Right atrium auricular region (tissue), 2 donors: ENCODE measurements around the gene CLSTN1. TPM values are rescaled to one million over a fixed set of nuclear protein-coding genes. Genes with fewer than 3 reads are reported as not detected.

Experiments used
- DNase-seq: peaks from one replicate; pipeline ENCODE4 v3.0.0-alpha.2; 2019; ENCODE audit warnings: low spot score
- H3K27ac ChIP-seq, 2 donors: fragments of 200-600 bp; sonication (generic); 1 replicate in 1 of 2; 2 replicates in 1 of 2; pipeline ENCODE4 v1.5.1; 2016 to 2019
- H3K27me3 ChIP-seq, 2 donors: fragments of 200-600 bp; sonication (generic); one replicate each; pipeline versions ENCODE4 v1.5.1 to v1.6.0; 2017 to 2019
- H3K36me3 ChIP-seq: fragments of 200-600 bp; sonication (generic); one replicate; pipeline ENCODE4 v1.5.1; 2016
- H3K4me1 ChIP-seq, 2 donors: fragments of 200-600 bp; sonication (generic); one replicate each; pipeline versions ENCODE4 v1.5.1 to v1.6.0; 2017 to 2019
- H3K4me3 ChIP-seq, 2 donors: fragments of 200-600 bp; sonication (generic); 1 replicate in 1 of 2; 2 replicates in 1 of 2; pipeline ENCODE4 v1.5.1; 2017 to 2019; ENCODE audit warnings: mild to moderate bottlenecking in 1 of 2, moderate library complexity in 1 of 2
- H3K9me3 ChIP-seq, 2 donors: fragments of 200-600 bp; sonication (generic); one replicate each; pipeline ENCODE4 v1.5.1; 2019
- total RNA-seq, 2 donors: library from RNA; depleted of rRNA; stranded (reverse); fragments of >200 nt; gene quantifications; one replicate each; pipeline ENCODE4 v1.1.0, GENCODE V29; 2016
- TF ChIP-seq, protein P1 (sequence below), 2 donors: fragments of 200-600 bp; sonication (generic); IDR thresholded peaks; one replicate each; pipeline ENCODE4 v1.5.1; 2019; ENCODE audit warnings: antibody characterized with exemption in 2 of 2

Gene CLSTN1
- total RNA-seq, 2 donors from 2014 or later, result 47.5 to 54.0 TPM

DNA sequence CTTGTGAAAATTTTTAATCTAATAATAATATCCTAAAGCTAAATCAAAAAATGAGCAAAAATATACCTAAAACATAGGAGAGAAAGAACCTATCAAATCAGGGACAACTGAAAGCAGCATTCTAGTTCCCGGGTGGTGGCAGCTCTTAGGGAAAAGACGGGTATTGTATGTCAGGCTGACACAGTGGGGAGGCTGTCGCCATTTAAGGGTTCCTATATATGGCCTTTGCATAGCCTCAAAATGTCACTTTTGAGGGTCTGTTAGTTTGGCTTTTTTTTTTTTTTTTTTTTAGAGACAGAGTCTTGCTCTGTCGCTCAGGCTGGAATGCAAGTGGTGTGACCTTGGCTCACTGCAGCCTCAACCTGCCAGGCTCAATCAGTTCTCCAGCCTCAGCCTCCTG, 6.0 kb downstream of the CLSTN1 start:
- peaks cover 0 to 17% of the 10 kb centered on the region in 2 donors for H3K4me1 ChIP-seq
- no peaks in the 10 kb centered on the region for H3K27me3 ChIP-seq
- H3K4me3 ChIP-seq, result no peak overlapping the region
- no peak for DNase-seq
- no peaks in the 10 kb centered on the region for H3K9me3 ChIP-seq
- H3K36me3 ChIP-seq, result no peaks in the 10 kb centered on the region
- TF ChIP-seq, protein P1, sequence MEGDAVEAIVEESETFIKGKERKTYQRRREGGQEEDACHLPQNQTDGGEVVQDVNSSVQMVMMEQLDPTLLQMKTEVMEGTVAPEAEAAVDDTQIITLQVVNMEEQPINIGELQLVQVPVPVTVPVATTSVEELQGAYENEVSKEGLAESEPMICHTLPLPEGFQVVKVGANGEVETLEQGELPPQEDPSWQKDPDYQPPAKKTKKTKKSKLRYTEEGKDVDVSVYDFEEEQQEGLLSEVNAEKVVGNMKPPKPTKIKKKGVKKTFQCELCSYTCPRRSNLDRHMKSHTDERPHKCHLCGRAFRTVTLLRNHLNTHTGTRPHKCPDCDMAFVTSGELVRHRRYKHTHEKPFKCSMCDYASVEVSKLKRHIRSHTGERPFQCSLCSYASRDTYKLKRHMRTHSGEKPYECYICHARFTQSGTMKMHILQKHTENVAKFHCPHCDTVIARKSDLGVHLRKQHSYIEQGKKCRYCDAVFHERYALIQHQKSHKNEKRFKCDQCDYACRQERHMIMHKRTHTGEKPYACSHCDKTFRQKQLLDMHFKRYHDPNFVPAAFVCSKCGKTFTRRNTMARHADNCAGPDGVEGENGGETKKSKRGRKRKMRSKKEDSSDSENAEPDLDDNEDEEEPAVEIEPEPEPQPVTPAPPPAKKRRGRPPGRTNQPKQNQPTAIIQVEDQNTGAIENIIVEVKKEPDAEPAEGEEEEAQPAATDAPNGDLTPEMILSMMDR (IDR thresholded peaks at IDR 0.05), result no peak
- no peak overlapping the region for H3K27ac ChIP-seq

DNA sequence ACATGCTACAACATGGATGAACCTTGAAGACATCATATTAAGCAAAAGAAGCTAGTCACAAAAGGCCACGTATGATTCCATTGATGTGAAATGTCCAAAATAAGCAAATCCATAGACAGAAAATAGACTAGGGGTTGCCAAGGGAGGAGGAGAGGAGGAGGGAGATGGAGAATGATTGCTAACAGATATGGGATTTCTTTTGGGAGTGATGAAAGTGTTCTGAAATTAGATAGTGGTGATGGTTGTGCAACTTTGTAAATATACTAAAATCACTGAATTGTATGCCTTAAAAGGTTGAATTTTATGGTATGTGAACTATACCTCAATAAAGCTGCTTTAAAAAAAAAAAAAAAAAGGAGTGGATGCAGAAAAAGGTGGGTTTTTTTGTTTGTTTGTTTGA, 7.6 kb downstream of the CLSTN1 start:
- Histone ChIP-seq H3K4me1 (peaks cover 0 to 15% of the 10 kb centered on the region in 2 donors), H3K36me3 (no peaks in the 10 kb centered on the region), H3K4me3 (no peak overlapping the region), H3K27ac (no peak overlapping the region), H3K9me3 (no peaks in the 10 kb centered on the region), H3K27me3 (no peaks in the 10 kb centered on the region)
- DNase-seq, result no peak
- TF ChIP-seq, protein P1 (IDR thresholded peaks at IDR 0.05), result no peak

DNA sequence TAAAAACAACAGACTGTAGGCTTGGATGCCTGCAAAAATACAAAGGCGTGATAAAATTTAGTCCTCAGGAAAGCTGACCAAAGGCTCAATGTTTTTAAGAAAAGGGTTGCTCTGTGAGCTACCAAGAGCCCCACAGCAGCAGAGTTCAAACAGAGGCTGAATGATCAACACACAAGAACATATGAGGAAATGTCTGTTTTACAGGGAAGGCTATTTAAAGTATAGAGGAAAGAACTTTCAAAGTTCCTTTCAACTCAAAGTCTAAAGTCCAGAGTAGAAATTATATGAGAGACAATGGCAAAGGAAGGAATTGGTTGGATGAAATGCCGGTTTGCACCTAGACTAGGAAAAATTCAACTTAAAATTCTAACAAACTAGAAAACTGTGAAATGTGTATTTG, 8.6 kb downstream of the CLSTN1 start:
- Histone ChIP-seq H3K4me3 (no peak overlapping the region), H3K27ac (no peak overlapping the region), H3K9me3 (no peaks in the 10 kb centered on the region), H3K36me3 (no peaks in the 10 kb centered on the region), H3K27me3 (no peaks in the 10 kb centered on the region), H3K4me1 (peaks cover 0 to 16% of the 10 kb centered on the region in 2 donors)
- TF ChIP-seq, protein P1 (IDR thresholded peaks at IDR 0.05), result no peak
- DNase-seq, result no peak

DNA sequence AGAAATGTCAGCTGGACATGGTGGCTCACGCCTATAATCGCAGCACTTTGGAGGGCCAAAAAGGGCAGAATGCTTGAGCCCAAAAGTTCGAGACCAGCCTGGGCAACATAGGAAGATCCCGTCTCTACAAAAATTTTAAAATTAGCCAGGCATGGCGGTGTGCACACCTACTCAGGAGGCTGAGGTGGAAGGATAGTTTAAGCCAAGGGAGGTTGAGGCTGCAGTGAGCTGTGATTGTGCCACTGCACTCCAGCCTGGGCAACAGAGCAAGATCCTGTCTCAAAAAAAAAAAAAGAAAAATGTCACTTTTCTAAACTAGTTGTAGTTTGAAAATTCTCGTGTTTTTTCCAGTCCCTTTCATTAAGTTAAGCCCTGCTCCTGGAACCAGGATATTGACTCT, 9.1 kb downstream of the CLSTN1 start:
- Histone ChIP-seq H3K27ac (no peak overlapping the region), H3K36me3 (no peaks in the 10 kb centered on the region), H3K9me3 (no peaks in the 10 kb centered on the region), H3K4me3 (no peak overlapping the region), H3K4me1 (peaks cover 0 to 18% of the 10 kb centered on the region in 2 donors), H3K27me3 (no peaks in the 10 kb centered on the region)
- no peak for DNase-seq
- TF ChIP-seq, protein P1 (IDR thresholded peaks at IDR 0.05), result no peak

DNA sequence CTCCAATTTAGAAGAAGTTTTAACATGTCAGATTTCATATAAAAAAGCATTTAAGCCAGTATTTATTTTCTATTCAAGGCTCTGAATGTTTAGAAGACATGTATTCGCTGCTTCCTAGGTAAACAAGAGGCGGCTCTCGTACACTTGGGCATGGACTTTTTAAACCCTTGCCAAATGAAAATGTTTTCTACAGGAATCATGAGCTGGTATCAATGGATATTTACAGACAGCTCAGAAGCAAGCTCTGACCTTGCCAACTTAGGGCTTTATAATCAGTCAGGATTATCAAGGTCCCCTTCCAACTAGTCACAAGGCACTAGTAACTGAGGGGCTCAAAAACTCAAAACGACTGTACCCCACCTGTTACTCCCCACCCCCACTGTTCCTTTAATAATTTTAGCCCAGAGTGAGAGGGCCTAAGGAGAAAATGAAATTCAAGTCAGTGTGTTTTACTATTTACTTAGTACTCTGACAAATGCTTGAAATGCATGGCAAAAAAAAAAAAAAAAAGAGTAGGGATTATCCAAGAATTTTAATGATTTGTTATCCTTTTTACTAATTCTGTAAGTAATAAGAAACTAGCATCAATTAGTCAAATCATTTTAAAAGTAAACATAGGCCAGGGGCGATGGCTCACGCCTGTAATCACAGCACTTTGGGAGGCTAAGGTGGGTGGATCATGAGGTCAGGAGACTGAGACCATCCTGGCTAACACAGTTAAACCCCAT, 12.4 kb downstream of the CLSTN1 start:
- DNase-seq, result no peak
- no peaks in the 10 kb centered on the region for H3K36me3 ChIP-seq
- H3K27ac ChIP-seq, result no peak overlapping the region
- no peaks in the 10 kb centered on the region for H3K27me3 ChIP-seq
- H3K4me3 ChIP-seq, result no peak overlapping the region
- no peaks in the 10 kb centered on the region for H3K9me3 ChIP-seq
- TF ChIP-seq, protein P1 (IDR thresholded peaks at IDR 0.05), result no peak
- H3K4me1 ChIP-seq, result peaks cover 0 to 34% of the 10 kb centered on the region in 2 donors

DNA sequence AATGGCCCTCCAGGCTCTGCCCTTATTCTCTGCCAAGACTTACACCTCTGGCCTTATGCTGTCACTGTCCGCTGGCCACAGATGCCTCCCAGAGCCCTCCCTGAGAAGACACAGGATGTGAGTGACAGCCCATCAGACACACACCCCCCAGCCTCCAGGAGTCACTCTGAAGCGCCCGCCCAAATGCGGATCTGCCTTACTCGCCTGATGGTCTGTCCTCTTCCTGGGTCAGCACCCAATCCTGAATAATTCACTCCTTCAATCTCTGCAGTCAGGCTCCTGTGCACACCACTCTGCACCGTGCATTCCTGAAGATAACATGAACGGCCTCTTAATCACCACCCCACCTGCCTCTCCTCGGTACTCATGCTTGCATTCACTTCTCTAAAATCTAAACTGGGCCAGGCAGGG, 14.7 kb downstream of the CLSTN1 start:
- H3K9me3 ChIP-seq, result no peaks in the 10 kb centered on the region
- no peaks in the 10 kb centered on the region for H3K36me3 ChIP-seq
- no peak overlapping the region for H3K27ac ChIP-seq
- DNase-seq, result no peak
- peaks cover 0 to 44% of the 10 kb centered on the region in 2 donors for H3K4me1 ChIP-seq
- no peak overlapping the region for H3K4me3 ChIP-seq
- TF ChIP-seq, protein P1 (IDR thresholded peaks at IDR 0.05), result no peak
- H3K27me3 ChIP-seq, result no peaks in the 10 kb centered on the region
